Heart left ventricle (tissue), 16 donors: ENCODE results near the gene TRMT6. TPM values are rescaled to one million over a fixed set of nuclear protein-coding genes. Genes with fewer than 3 reads are reported as not detected.

ENCODE experiments used
- ATAC-seq, 4 donors: fragments of 200-7000 bp; cut with Tn5 transposase; one replicate each; pipeline ENCODE4 v1.9.1; 2020 to 2022; ENCODE audit warnings: moderate library complexity in 4 of 4, mild to moderate bottlenecking in 3 of 4, moderate number of reproducible peaks in 1 of 4
- DNase-seq, 5 donors: peaks; one replicate each; pipeline ENCODE4 v3.0.0-alpha.2; 2020
- H3K27ac ChIP-seq, 12 donors: fragments of 200-600 bp; sonication (generic) in 4 of 12; one replicate each; pipeline versions ENCODE4 v1.5.0 to v1.8.0; 2016 to 2022; ENCODE audit warnings: mild to moderate bottlenecking in 2 of 12
- H3K27me3 ChIP-seq, 9 donors: fragments of 200-600 bp; sonication (generic) in 2 of 9; one replicate each; pipeline versions ENCODE4 v1.5.1 to v1.8.0; 2016 to 2022; ENCODE audit warnings: mild to moderate bottlenecking in 3 of 9
- H3K36me3 ChIP-seq, 9 donors: fragments of 200-600 bp; sonication (generic) in 2 of 9; one replicate each; pipeline versions ENCODE4 v1.5.0 to v1.8.0; 2018 to 2022; ENCODE audit warnings: mild to moderate bottlenecking in 2 of 9
- H3K4me1 ChIP-seq, 12 donors: fragments of 200-600 bp; sonication (generic) in 4 of 12; one replicate each; pipeline versions ENCODE4 v1.5.0 to v1.8.0; 2016 to 2022; ENCODE audit warnings: mild to moderate bottlenecking in 3 of 12
- H3K4me3 ChIP-seq, 12 donors: fragments of 200-600 bp; sonication (generic) in 4 of 12; one replicate each; pipeline versions ENCODE4 v1.5.0 to v1.8.0; 2017 to 2022; ENCODE audit warnings: mild to moderate bottlenecking in 9 of 12, moderate library complexity in 4 of 12
- H3K9me3 ChIP-seq, 12 donors: fragments of 200-600 bp; sonication (generic) in 4 of 12; one replicate each; pipeline versions ENCODE4 v1.5.0 to v1.8.0; 2016 to 2022; ENCODE audit warnings: mild to moderate bottlenecking in 1 of 12
- CTCF ChIP-seq, 12 donors: fragments of 200-600 bp; sonication (generic) in 4 of 12; IDR thresholded peaks; one replicate each; pipeline versions ENCODE4 v1.5.0 to v1.8.0; 2018 to 2022; ENCODE audit warnings: antibody characterized with exemption in 12 of 12, mild to moderate bottlenecking in 5 of 12
- POLR2A ChIP-seq, 2 donors: fragments of 450-650 bp; IDR thresholded peaks; one replicate each; pipeline ENCODE4 v1.6.1; 2017; ENCODE audit warnings: antibody characterized with exemption in 2 of 2, mild to moderate bottlenecking in 2 of 2, moderate library complexity in 2 of 2
- WGBS, 4 donors: extraction: QIAGEN DNeasy Blood & Tissue Kit in 2 of 4; methylation state at CpG; one replicate each; pipeline versions ENCODE4 v1.1.5 to v1.1.7; 2013 to 2018; 5-methylcytosine and 5-hydroxymethylcytosine counted together
- intact Hi-C, 10 donors: fragments of 100-400 bp; cut with DNase I; formaldehyde crosslinking; loops; one replicate each; pipeline versions ENCODE4 v1.11.1 to v1.14.2; 2022
- polyA plus RNA-seq, 2 donors: library from polyadenylated mRNA; stranded (reverse); fragments of 200-250 nt; gene quantifications; one replicate each; pipeline ENCODE4 v1.2.3, GENCODE V29; 2013
- total RNA-seq, 9 donors: library from RNA; depleted of rRNA in 2 of 9; stranded (reverse); fragments of >200 nt in 2 of 9; fragmentation: NEBNext Ultra II Directional in 3 of 9; extraction: Animal tissue kit (Norgen Biotek cat#: 25700) in 3 of 9; gene quantifications; one replicate each; pipeline versions ENCODE4 v1.1.0 to v1.2.4, GENCODE V29; 2016 to 2023
- donor health status: ischemic (EF 13 %, LVEDD 7.1; RV severe dilation, severe dysfunction).
- donor health status: healthy with polysubstance abuse.
- donor health status: DM: no; HTN: yes; CAD: no.
- donor health status: DM: no; HTN: no; CAD: no.
- donor health status: ischemic (EF 25% LVEDD 6.9; RV normal size, moderate dysfunction).
- donor health status: ischemic (EF 25% LVEDD 5.7; RV mildly dilated, moderate dysfunction).
- donor health status: healthy.
- donor health status: DM: yes; HTN: yes; CAD: no.
- donor health status: ischemic (EF 35%, LVEDD 5.7; RV mildly dilated, moderate dysfunction).
- donor health status: nonischemic (EF 11% LVEDD 7.7; RV severe dilation, severe dysfunction).
- donor health status: DM: yes; HTN: yes; CAD: no.
- donor health status: PGD.
- donor health status: ischemic (EF 29% LVEDD 5.4; RV normal size, mild dysfunction).
- donor health status: nonischemic (EF 23%, LVEDD 6.1; RV moderate dilation, normal function).

Gene TRMT6
- total and polyA plus RNA-seq, 11 donors, result 4.8 to 18.2 (median 9.8) TPM

- H3K4me3 ChIP-seq, result no peak overlapping the region
- no peak for TF ChIP-seq POLR2A (IDR thresholded peaks at IDR 0.05)
- TF ChIP-seq CTCF (IDR thresholded peaks at IDR 0.05), result no peak
- peaks cover 0 to 8% (median 6%) of the 10 kb centered on the region in 9 donors for H3K36me3 ChIP-seq
- H3K9me3 ChIP-seq, result no peaks in the 10 kb centered on the region
- WGBS, 4 donors, result 73 to 78% (median 77%) methylated on average over 3 of the region's 3 CpGs
- no peaks in the 10 kb centered on the region for H3K27me3 ChIP-seq
- DNase-seq, result no peak
- intact Hi-C loops, result loop anchor here in 8 of 10 donors (5.0 to 10.0 kb wide), 10 partner anchors 105 to 408 kb away; no protein-coding TSS in a partner anchor
- no peak overlapping the region for H3K27ac ChIP-seq
- H3K4me1 ChIP-seq, result no peaks in the 10 kb centered on the region
- ATAC-seq, result no peak
Observed at GRCh38 chr20:5932796-5933195, 17.5 kb downstream of the TRMT6 start.

- Histone ChIP-seq H3K27me3 (no peaks in the 10 kb centered on the region), H3K9me3 (no peaks in the 10 kb centered on the region), H3K4me1 (no peaks in the 10 kb centered on the region), H3K36me3 (no peaks in the 10 kb centered on the region), H3K4me3 (no peak overlapping the region), H3K27ac (no peak overlapping the region)
- 84 to 94% (median 91%) methylated on average over 3 of the region's 3 CpGs for WGBS, 4 donors
- intact Hi-C loops, result loop anchor here in 8 of 10 donors (5.0 to 10.0 kb wide), 10 partner anchors 104 to 407 kb away; no protein-coding TSS in a partner anchor
- no peak for DNase-seq
- TF ChIP-seq POLR2A (IDR thresholded peaks at IDR 0.05) (no peak), CTCF (IDR thresholded peaks at IDR 0.05) (no peak)
- no peak for ATAC-seq
Observed at GRCh38 chr20:5931411-5931810, 18.9 kb downstream of the TRMT6 start.

- 72 to 74% (median 72%) methylated on average over 8 of the region's 8 CpGs for WGBS, 4 donors
- H3K4me1 ChIP-seq, result no peaks in the 10 kb centered on the region
- intact Hi-C loops, result loop anchor here in 1 of 10 donors (10.0 kb wide), 1 partner anchor 114 kb away; no protein-coding TSS in a partner anchor
- no peak overlapping the region for H3K27ac ChIP-seq
- ATAC-seq (no peak), DNase-seq (no peak)
- no peaks in the 10 kb centered on the region for H3K9me3 ChIP-seq
- H3K27me3 ChIP-seq, result no peaks in the 10 kb centered on the region
- TF ChIP-seq POLR2A (IDR thresholded peaks at IDR 0.05), result no peak
- no peaks in the 10 kb centered on the region for H3K36me3 ChIP-seq
- H3K4me3 ChIP-seq, result no peak overlapping the region
Observed at GRCh38 chr20:5928836-5929715, 21.3 kb downstream of the TRMT6 start.

GRCh38 chr20:5927749-5928462, 22.4 kb downstream of the TRMT6 start:
- no peaks in the 10 kb centered on the region for H3K36me3 ChIP-seq
- intact Hi-C loops, result loop anchor here in 1 of 10 donors (10.0 kb wide), 1 partner anchor 113 kb away; no protein-coding TSS in a partner anchor
- no peaks in the 10 kb centered on the region for H3K9me3 ChIP-seq
- DNase-seq (no peak), ATAC-seq (no peak)
- H3K4me1 ChIP-seq, result no peaks in the 10 kb centered on the region
- WGBS, 4 donors, result 77 to 84% (median 80%) methylated on average over 7 to 11 of the region's 11 CpGs
- H3K27me3 ChIP-seq, result no peaks in the 10 kb centered on the region
- no peak overlapping the region for H3K27ac ChIP-seq
- no peak for TF ChIP-seq POLR2A (IDR thresholded peaks at IDR 0.05)
- no peak for TF ChIP-seq CTCF (IDR thresholded peaks at IDR 0.05)
- H3K4me3 ChIP-seq, result no peak overlapping the region
